ENCODE results near the gene RMC1.

- TF ChIP-seq, protein P1, sequence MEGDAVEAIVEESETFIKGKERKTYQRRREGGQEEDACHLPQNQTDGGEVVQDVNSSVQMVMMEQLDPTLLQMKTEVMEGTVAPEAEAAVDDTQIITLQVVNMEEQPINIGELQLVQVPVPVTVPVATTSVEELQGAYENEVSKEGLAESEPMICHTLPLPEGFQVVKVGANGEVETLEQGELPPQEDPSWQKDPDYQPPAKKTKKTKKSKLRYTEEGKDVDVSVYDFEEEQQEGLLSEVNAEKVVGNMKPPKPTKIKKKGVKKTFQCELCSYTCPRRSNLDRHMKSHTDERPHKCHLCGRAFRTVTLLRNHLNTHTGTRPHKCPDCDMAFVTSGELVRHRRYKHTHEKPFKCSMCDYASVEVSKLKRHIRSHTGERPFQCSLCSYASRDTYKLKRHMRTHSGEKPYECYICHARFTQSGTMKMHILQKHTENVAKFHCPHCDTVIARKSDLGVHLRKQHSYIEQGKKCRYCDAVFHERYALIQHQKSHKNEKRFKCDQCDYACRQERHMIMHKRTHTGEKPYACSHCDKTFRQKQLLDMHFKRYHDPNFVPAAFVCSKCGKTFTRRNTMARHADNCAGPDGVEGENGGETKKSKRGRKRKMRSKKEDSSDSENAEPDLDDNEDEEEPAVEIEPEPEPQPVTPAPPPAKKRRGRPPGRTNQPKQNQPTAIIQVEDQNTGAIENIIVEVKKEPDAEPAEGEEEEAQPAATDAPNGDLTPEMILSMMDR (IDR thresholded peaks at IDR 0.05): no peak
- no peak for TF ChIP-seq POLR2A (IDR thresholded peaks at IDR 0.05)
These were observed 69.7 kb downstream of the RMC1 start for GRCh38 chr18:23573020-23573419.
